LNCAP (cell line): Measurements from ENCODE around the gene FPR1.

Experiments
- CTCF ChIP-seq: fragments of 450-650 bp; IDR thresholded peaks from 2 replicates; pipeline ENCODE4 v1.5.1; 2017; ENCODE audit warnings: mild to moderate bottlenecking

The FPR1 gene

GRCh38 chr19:51698296-51698695 is 53.4 kb downstream of the FPR1 start:
- TF ChIP-seq CTCF, result no peak

GRCh38 chr19:51697169-51697776 is 54.4 kb downstream of the FPR1 start:
- no peak for TF ChIP-seq CTCF

- TF ChIP-seq CTCF, result no peak
These were observed 55.1 kb downstream of the FPR1 start for GRCh38 chr19:51696606-51697005.
